Ishikawa (cell line): ENCODE results near the gene GALNT7.

Source experiments
- FOXM1 ChIP-seq: IDR thresholded peaks from 2 replicates; pipeline ENCODE4 v1.6.1; 2012; ENCODE audit warnings: low read depth, borderline replicate concordance
- RAD21 ChIP-seq: IDR thresholded peaks from 2 replicates; pipeline ENCODE4 v1.6.1; 2012; ENCODE audit warnings: low read depth
- USF1 ChIP-seq: IDR thresholded peaks from 2 replicates; pipeline ENCODE4 v1.6.1; 2012
- ZBTB7A ChIP-seq: IDR thresholded peaks from 2 replicates; pipeline ENCODE4 v1.6.1; 2012; ENCODE audit warnings: low read depth

- no peak for TF ChIP-seq FOXM1
- no peak for TF ChIP-seq RAD21
- no peak for TF ChIP-seq ZBTB7A
- no peak for TF ChIP-seq USF1
These were observed 103.7 kb downstream of the GALNT7 start for GRCh38 chr4:173272314-173272713.
